B cell (primary cell): ENCODE measurements around the gene CFAP65.

Experiments used
- CTCF ChIP-seq: fragments of 200-600 bp; IDR thresholded peaks from one replicate; pipeline ENCODE4 v1.8.0; 2022; ENCODE audit warnings: antibody characterized with exemption, mild to moderate bottlenecking
- EZH2 ChIP-seq: IDR thresholded peaks from 2 replicates; pipeline ENCODE4 v1.6.1; 2012; ENCODE audit warnings: borderline replicate concordance, low read depth, mild to moderate bottlenecking, moderate library complexity, low read length; ENCODE audit not compliant: insufficient read depth, poor library complexity, severe bottlenecking

- TF ChIP-seq CTCF = no peak
- no peak for TF ChIP-seq EZH2
Measured at GRCh38 chr2:219037783-219038499, 3.4 kb downstream of the CFAP65 start.
